Breast epithelium (tissue), 4 donors: Measurements from ENCODE around the gene METTL2B. TPM values are rescaled to one million over a fixed set of nuclear protein-coding genes. Genes with fewer than 3 reads are reported as not detected.
"Not testable (repeated sequence)": the region's sequence is repeated elsewhere in the genome, so short reads cannot be mapped to it uniquely, and the experiment has no call there.

Source experiments
- DNase-seq, 2 donors: peaks; one replicate each; pipeline ENCODE4 v3.0.0-alpha.2; 2019; ENCODE audit warnings: low spot score in 2 of 2
- H3K27ac ChIP-seq, 2 donors: fragments of 200-600 bp; sonication (generic) in 1 of 2; one replicate each; pipeline ENCODE4 v1.5.1; 2016 to 2019; ENCODE audit warnings: mild to moderate bottlenecking in 1 of 2
- H3K27me3 ChIP-seq, 2 donors: fragments of 200-600 bp; sonication (generic) in 1 of 2; one replicate each; pipeline versions ENCODE4 v1.5.1 to v1.6.0; 2017 to 2019; ENCODE audit warnings: control low read depth in 1 of 2, mild to moderate bottlenecking in 1 of 2
- H3K36me3 ChIP-seq: fragments of 200-600 bp; one replicate; pipeline ENCODE4 v1.5.1; 2019
- H3K4me1 ChIP-seq, 2 donors: fragments of 200-600 bp; sonication (generic); one replicate each; pipeline ENCODE4 v1.5.1; 2016 to 2019; ENCODE audit warnings: control low read depth in 1 of 2
- H3K4me3 ChIP-seq, 3 donors: fragments of 200-600 bp; sonication (generic); 1 replicate in 2 of 3; 2 replicates in 1 of 3; pipeline ENCODE4 v1.5.1; 2016 to 2019; ENCODE audit warnings: mild to moderate bottlenecking in 3 of 3, moderate library complexity in 2 of 3
- H3K9me3 ChIP-seq, 2 donors: fragments of 200-600 bp; sonication (generic) in 1 of 2; one replicate each; pipeline ENCODE4 v1.5.1; 2016 to 2019; ENCODE audit warnings: control low read depth in 1 of 2
- POLR2A ChIP-seq: fragments of 450-650 bp; IDR thresholded peaks from one replicate; pipeline ENCODE4 v1.6.1; 2016; ENCODE audit warnings: antibody characterized with exemption, mild to moderate bottlenecking, moderate library complexity
- POLR2AphosphoS5 ChIP-seq, 3 donors: sonication (generic); formaldehyde crosslinking; IDR thresholded peaks; one replicate each; pipeline ENCODE4 v1.6.1; 2017; ENCODE audit warnings: antibody characterized with exemption in 3 of 3
- intact Hi-C: fragments of 100-400 bp; cut with DNase I; formaldehyde crosslinking; loops from one replicate; pipeline ENCODE4 v1.15.1; 2023; ENCODE audit warnings: low total_unique reads
- total RNA-seq, 3 donors: library from RNA; depleted of rRNA; stranded (reverse); fragments of >200 nt; gene quantifications; one replicate each; pipeline ENCODE4 v1.1.0, GENCODE V29; 2016
- TF ChIP-seq, protein P1 (sequence below), 3 donors: fragments of 450-650 bp; IDR thresholded peaks; one replicate each; pipeline ENCODE4 v1.5.1; 2016 to 2017; ENCODE audit warnings: antibody characterized with exemption in 3 of 3, mild to moderate bottlenecking in 3 of 3, moderate library complexity in 3 of 3

The METTL2B gene
- total RNA-seq, 3 donors from 2014 or later, result 19.4 to 28.7 (median 23.6) TPM

DNA sequence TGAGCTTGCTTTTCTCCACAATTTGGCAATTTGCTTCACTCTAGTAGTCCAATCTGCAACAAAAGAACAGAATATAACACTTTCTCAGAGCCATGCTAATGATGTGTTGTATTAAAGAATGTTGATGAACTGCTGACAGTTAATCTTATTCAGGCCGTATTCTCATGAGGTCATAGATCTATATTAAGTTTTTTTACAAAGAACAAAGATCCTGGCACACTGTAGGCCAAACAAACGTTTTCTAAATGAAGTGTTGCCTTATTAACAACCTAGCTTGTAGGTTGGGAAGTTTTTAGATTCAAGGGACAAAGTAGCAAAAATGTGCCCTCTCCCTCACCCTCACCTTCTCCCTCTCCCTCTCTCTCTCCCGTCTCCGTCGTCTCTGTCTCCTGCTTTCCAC, 14.1 kb upstream of the METTL2B start:
- Histone ChIP-seq H3K36me3 (no peaks in the 10 kb centered on the region), H3K27me3 (no peaks in the 10 kb centered on the region), H3K9me3 (no peaks in the 10 kb centered on the region), H3K4me1 (peaks cover 0 to 8% of the 10 kb centered on the region in 2 donors), H3K27ac (no peak overlapping the region), H3K4me3 (no peak overlapping the region)
- intact Hi-C loops, result no loop called here
- TF ChIP-seq POLR2A (no peak), POLR2AphosphoS5 (IDR thresholded peaks at IDR 0.05) (no peak)
- TF ChIP-seq, protein P1, sequence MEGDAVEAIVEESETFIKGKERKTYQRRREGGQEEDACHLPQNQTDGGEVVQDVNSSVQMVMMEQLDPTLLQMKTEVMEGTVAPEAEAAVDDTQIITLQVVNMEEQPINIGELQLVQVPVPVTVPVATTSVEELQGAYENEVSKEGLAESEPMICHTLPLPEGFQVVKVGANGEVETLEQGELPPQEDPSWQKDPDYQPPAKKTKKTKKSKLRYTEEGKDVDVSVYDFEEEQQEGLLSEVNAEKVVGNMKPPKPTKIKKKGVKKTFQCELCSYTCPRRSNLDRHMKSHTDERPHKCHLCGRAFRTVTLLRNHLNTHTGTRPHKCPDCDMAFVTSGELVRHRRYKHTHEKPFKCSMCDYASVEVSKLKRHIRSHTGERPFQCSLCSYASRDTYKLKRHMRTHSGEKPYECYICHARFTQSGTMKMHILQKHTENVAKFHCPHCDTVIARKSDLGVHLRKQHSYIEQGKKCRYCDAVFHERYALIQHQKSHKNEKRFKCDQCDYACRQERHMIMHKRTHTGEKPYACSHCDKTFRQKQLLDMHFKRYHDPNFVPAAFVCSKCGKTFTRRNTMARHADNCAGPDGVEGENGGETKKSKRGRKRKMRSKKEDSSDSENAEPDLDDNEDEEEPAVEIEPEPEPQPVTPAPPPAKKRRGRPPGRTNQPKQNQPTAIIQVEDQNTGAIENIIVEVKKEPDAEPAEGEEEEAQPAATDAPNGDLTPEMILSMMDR (IDR thresholded peaks at IDR 0.05), result no peak
- no peak for DNase-seq

DNA sequence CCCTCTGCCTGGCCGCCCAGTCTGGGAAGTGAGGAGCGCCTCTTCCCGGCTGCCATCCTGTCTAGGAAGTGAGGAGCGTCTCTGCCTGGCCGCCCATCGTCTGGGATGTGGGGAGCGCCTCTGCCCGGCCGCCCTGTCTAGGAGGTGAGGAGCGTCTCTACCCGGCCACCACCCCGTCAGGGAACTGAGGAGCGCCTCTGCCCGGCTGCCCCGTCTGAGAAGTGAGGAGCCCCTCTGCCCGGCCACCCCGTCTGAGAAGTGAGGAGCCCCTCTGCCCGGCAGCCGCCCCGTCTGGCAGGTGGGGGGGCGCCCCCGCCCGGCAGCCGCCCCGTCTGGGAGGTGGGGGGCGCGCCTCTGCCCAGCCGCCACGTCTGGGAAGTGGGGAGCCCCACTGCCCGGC, 13.2 kb upstream of the METTL2B start:
- H3K4me3 ChIP-seq, H3K9me3 ChIP-seq, H3K36me3 ChIP-seq, DNase-seq, H3K4me1 ChIP-seq, H3K27ac ChIP-seq, H3K27me3 ChIP-seq, intact Hi-C loops: not testable (repeated sequence)

GRCh38 chr7:128463933-128464332, 12.6 kb upstream of the METTL2B start:
- H3K4me1 ChIP-seq, H3K27ac ChIP-seq, intact Hi-C loops, DNase-seq, H3K27me3 ChIP-seq, H3K4me3 ChIP-seq, H3K36me3 ChIP-seq, H3K9me3 ChIP-seq: not testable (repeated sequence)

- DNase-seq, H3K4me3 ChIP-seq, H3K9me3 ChIP-seq, H3K4me1 ChIP-seq, H3K36me3 ChIP-seq, H3K27me3 ChIP-seq, intact Hi-C loops, H3K27ac ChIP-seq: not testable (repeated sequence)
Observed at GRCh38 chr7:128466871-128467270, 9.7 kb upstream of the METTL2B start.

- H3K9me3 ChIP-seq, result not testable (repeated sequence)
Observed at GRCh38 chr7:128477336-128477690, 765 bp downstream of the METTL2B start.

GRCh38 chr7:128479082-128479481, 2.5 kb downstream of the METTL2B start:
- intact Hi-C loops, H3K4me1 ChIP-seq, H3K36me3 ChIP-seq, H3K27me3 ChIP-seq, H3K27ac ChIP-seq, DNase-seq, H3K9me3 ChIP-seq, H3K4me3 ChIP-seq: not testable (repeated sequence)

More at GRCh38 chr7:128477336-128477690, 765 bp downstream of the METTL2B start:
- Histone ChIP-seq H3K27ac (peak overlapping the region; percentile 85), H3K4me3 (peak overlapping the region; percentile 72 to 81 (median 78))
- H3K4me1 ChIP-seq, DNase-seq, H3K36me3 ChIP-seq, H3K27me3 ChIP-seq, intact Hi-C loops: not testable (repeated sequence)

DNA sequence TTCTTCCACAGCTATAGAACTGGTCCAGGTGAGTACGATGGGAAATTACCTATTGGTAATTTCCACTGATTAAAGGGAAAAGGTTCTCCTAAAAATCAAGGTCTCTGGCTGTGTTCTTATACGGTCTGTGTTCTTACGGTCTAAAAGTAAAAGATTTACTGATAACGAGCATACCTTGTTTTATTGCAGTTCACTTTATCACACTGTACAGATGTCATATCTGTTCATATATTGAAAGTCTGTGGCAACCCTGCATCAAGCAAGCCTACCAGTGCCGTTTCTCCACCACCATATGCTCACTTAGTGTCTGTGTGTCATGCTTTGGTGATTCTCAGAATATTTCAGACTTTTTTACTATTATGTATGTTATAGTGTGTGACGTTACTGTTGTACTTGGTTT, 11.6 kb downstream of the METTL2B start:
- intact Hi-C loops, H3K9me3 ChIP-seq, H3K36me3 ChIP-seq, H3K27ac ChIP-seq, H3K4me3 ChIP-seq, H3K27me3 ChIP-seq, H3K4me1 ChIP-seq, DNase-seq: not testable (repeated sequence)

DNA sequence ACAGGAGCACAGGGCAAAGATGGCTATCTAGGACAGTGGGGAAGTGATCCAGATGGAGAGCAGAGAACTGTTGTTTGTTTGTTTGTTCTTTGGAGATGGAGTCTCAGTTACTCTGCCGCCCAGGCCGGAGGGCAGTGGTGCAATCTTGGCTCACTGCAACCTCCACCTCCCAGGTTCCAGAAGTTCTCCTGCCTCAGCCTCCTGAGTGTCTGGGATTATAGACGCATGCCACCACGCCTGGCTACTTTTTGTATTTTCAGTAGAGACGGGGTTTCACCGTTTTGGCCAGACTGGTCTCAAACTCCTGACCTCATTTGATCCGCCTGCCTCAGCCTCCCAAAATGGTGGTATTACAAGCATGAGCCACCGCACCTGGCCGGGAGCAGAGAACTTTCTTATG, 20.9 kb downstream of the METTL2B start:
- TF ChIP-seq POLR2A (no peak), POLR2AphosphoS5 (IDR thresholded peaks at IDR 0.05) (no peak)
- TF ChIP-seq, protein P1 (IDR thresholded peaks at IDR 0.05), result no peak
- no peaks in the 10 kb centered on the region for H3K27me3 ChIP-seq
- intact Hi-C loops, result no loop called here
- no peak overlapping the region for H3K27ac ChIP-seq
- H3K36me3 ChIP-seq, result no peaks in the 10 kb centered on the region
- no peaks in the 10 kb centered on the region for H3K4me1 ChIP-seq
- no peak for DNase-seq
- no peak overlapping the region for H3K4me3 ChIP-seq
- H3K9me3 ChIP-seq, result no peaks in the 10 kb centered on the region

DNA sequence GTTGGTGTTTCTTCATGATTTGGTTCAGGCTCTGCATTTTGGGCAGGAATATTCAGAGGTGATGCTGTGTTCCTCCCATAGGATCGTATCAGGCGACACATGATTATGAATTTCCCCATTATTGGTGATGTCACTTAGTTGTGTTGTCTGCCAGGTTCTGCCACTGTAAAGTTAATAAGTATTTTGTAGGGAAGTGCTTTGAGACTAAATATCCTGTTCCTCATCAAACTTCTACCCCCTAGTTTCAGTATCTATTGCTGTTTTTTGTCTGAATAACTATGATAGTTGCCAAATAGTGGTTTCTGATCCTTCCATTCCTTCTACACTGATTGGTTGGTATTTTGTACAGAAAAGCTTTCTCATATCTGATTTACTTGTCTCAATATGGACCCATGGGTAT, 28.9 kb downstream of the METTL2B start:
- H3K27me3 ChIP-seq, H3K4me3 ChIP-seq, DNase-seq, intact Hi-C loops, H3K9me3 ChIP-seq, H3K36me3 ChIP-seq, H3K4me1 ChIP-seq, H3K27ac ChIP-seq: not testable (repeated sequence)

GRCh38 chr7:128506819-128507218, 30.3 kb downstream of the METTL2B start:
- intact Hi-C loops, DNase-seq, H3K4me1 ChIP-seq, H3K27me3 ChIP-seq, H3K36me3 ChIP-seq, H3K9me3 ChIP-seq, H3K4me3 ChIP-seq, H3K27ac ChIP-seq: not testable (repeated sequence)

GRCh38 chr7:128507321-128507993, 30.9 kb downstream of the METTL2B start:
- H3K27me3 ChIP-seq, result not testable (repeated sequence)

DNA sequence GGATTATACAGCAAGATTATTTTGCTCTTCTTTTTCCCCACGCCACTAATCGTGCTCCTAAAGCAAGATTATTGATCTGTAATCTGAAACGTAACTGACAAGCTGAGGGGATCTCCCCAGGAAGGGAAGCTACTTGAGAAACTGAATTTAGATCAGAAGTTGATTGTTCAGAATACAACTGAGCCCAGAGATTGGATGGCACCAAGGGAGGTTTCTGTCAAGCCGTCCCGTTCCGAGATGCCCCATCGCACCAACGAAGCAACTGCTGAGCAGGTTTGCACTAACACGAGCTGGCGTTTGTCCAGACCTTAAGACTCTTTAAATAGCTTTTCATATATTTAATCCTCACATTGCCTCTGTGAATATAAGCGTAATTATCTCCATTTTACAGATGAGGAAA, 35.1 kb downstream of the METTL2B start:
- H3K36me3 ChIP-seq, intact Hi-C loops: not testable (repeated sequence)

More at GRCh38 chr7:128507321-128507993, 30.9 kb downstream of the METTL2B start:
- H3K4me3 ChIP-seq, intact Hi-C loops, H3K9me3 ChIP-seq, H3K27ac ChIP-seq, DNase-seq, H3K4me1 ChIP-seq, H3K36me3 ChIP-seq: not testable (repeated sequence)

More for the DNA sequence above, 35.1 kb downstream of the METTL2B start:
- H3K4me3 ChIP-seq, H3K27me3 ChIP-seq, H3K27ac ChIP-seq, H3K4me1 ChIP-seq, DNase-seq, H3K9me3 ChIP-seq: not testable (repeated sequence)
